Stimulated activated CD8-positive, alpha-beta memory T cell treated with anti-CD3 and anti-CD28 coated beads, Interleukin-4, amount 100 ng/mL, for 4 hours (primary cell): ENCODE results near the gene PHACTR3.

Source experiments
- DNase-seq, 2 donors: peaks; one replicate each; pipeline ENCODE4 v3.0.0-alpha.2; 2020; ENCODE audit warnings: low read depth in 2 of 2, low spot score in 1 of 2

Gene PHACTR3

GRCh38 chr20:59823491-59824259, 219.3 kb downstream of the PHACTR3 start:
- no peak for DNase-seq

- no peak for DNase-seq
These were observed 220.6 kb downstream of the PHACTR3 start for GRCh38 chr20:59824711-59825562.

- DNase-seq, result no peak
These were observed 221.2 kb downstream of the PHACTR3 start for GRCh38 chr20:59825563-59825920.

GRCh38 chr20:59825944-59826759, 221.8 kb downstream of the PHACTR3 start:
- no peak for DNase-seq

- DNase-seq, result no peak
These were observed 223.1 kb downstream of the PHACTR3 start for GRCh38 chr20:59827138-59828056.

- no peak for DNase-seq
These were observed 224.0 kb downstream of the PHACTR3 start for GRCh38 chr20:59828125-59829053.

GRCh38 chr20:59829054-59829785, 224.9 kb downstream of the PHACTR3 start:
- no peak for DNase-seq

- DNase-seq, result no peak
These were observed 225.7 kb downstream of the PHACTR3 start for GRCh38 chr20:59829786-59830664.

- DNase-seq, result no peak
These were observed 226.3 kb downstream of the PHACTR3 start for GRCh38 chr20:59830665-59831023.

- no peak for DNase-seq
These were observed 226.9 kb downstream of the PHACTR3 start for GRCh38 chr20:59831024-59831915.

- no peak for DNase-seq
These were observed 227.6 kb downstream of the PHACTR3 start for GRCh38 chr20:59831916-59832270.

- no peak for DNase-seq
These were observed 228.3 kb downstream of the PHACTR3 start for GRCh38 chr20:59832406-59833363.

GRCh38 chr20:59835057-59835447, 230.7 kb downstream of the PHACTR3 start:
- no peak for DNase-seq

GRCh38 chr20:59835448-59836395, 231.4 kb downstream of the PHACTR3 start:
- DNase-seq, result no peak

- no peak for DNase-seq
These were observed 232.4 kb downstream of the PHACTR3 start for GRCh38 chr20:59836767-59837166.
